Right ventricle myocardium superior (tissue), 1 donor: ENCODE data around the gene SMYD3. TPM values are rescaled to one million over a fixed set of nuclear protein-coding genes. Genes with fewer than 3 reads are reported as not detected.
"Not testable (repeated sequence)": the region's sequence is repeated elsewhere in the genome, so short reads cannot be mapped to it uniquely, and the experiment has no call there.

Source experiments
- ATAC-seq: fragments of 200-7000 bp; cut with Tn5 transposase; one replicate; pipeline ENCODE4 v1.9.1; 2020; ENCODE audit warnings: mild to moderate bottlenecking; ENCODE audit not compliant: poor library complexity
- DNase-seq: peaks from one replicate; pipeline ENCODE4 v3.0.0-alpha.2; 2020
- intact Hi-C: fragments of 100-400 bp; cut with DNase I; formaldehyde crosslinking; loops from one replicate; pipeline ENCODE4 v1.11.2; 2022
- total RNA-seq: library from RNA; stranded (reverse); fragmentation: NEBNext Ultra II Directional; extraction: Animal tissue kit (Norgen Biotek cat#: 25700); gene quantifications from one replicate; pipeline ENCODE4 v1.2.1, GENCODE V29; 2021
- donor health status: DM: no; HTN: yes; CAD: no; lungs with severe emphysema.

Gene SMYD3
- total RNA-seq, 1 donor from 2014 or later: 9.4 TPM

DNA sequence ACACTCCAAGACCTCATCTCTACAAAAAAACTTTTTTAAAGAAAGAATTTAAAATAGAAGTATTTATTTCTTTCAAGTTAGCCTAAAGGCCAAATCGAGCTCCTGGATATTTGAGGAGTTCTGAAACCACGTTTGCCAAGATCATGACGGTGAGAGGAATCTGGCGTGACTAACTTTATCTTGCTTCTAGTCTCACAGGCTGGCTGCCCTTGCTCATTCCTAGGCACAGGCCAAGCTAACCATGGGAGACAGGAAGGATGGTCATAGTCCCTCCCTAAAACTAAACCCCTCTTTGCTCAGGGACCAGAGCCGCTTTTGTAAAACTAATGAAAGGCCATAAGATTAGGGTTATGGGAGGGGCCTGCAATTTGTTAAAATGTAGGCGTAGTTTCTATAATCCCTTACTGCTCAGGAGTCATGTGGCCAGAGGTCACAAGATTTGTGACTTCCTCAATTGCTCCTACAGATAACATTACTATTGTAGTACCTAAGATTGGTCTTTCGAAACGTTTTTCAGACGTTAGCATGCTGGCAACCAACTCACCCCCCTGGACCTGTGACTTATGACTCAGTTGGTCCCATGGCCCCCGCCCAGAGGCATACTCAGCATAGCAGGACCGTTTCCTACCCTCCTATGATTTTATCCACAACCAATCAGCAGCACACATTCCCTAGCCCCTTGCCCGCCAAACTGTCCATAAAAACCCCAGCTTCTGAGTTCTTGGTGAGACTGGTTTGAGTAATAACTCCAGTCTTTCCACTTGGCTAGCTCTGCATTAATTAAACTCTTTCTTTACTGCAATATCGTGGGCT lies 425.0 kb downstream of the SMYD3 start:
- intact Hi-C loops: no loop called here
- DNase-seq (no peak), ATAC-seq (no peak)

DNA sequence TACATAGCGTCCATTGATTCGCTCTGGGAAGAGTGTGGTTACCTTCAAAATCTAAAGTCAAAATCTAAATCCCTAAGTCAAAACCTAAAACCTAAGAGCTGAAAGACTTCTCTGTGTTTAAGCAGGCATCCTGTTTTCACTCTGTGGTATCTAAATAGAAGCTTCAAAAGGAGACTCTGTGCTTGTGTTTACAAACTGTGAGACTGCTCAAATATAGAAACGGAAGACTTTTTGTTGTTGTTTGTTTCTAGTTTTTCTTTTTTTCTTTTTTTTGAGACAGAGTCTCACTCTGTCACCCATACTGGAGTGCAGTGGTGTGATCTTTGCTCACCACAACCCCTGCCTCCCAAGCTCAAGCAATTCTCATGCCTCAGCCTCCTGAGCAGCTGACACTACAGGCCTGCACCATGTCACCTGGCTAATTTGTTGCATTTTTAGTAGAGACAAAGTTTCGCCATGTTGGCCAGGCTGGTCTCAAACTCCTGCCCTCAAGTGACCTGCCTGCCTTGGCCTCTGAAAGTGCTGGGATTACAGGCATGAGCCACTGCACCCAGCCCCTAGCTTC lies 425.9 kb downstream of the SMYD3 start:
- DNase-seq (no peak), ATAC-seq (no peak)
- intact Hi-C loops: no loop called here

DNA sequence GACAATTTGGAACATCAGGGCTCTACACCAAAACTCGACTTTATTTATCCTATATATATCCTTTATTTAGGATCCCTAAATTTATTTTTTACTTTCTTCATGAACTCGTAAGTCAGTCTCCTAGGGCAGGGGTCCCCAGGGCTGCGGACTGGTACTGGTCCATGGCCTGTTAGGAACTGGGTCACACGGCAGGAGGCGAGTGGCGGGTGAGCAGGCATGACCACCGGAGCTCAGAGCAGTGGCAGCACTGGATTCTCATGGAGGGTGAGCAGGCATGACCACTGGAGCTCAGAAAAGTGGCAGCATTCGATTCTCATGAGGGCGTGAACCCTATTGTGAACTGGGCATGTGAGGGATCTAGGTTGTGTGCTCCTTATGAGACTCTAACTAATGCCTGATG lies 427.0 kb downstream of the SMYD3 start:
- no peak for ATAC-seq
- DNase-seq: no peak
- intact Hi-C loops: no loop called here

DNA sequence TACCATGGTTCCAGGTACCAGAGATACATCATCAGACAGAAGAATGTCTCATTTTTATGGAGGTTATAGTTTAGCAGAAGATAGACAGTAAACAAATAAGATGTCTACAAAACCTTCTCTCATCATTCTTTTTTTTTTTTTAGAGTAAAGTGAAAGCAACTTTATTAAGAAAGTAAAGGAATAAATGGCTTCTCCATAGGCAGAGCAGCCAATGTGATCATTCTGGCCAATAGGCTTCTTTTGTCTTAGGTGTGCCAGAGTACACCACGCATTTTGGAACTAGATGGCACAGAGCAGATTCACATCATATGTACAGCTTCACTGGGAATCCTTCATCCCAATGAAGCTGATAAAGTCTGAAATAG lies 428.2 kb downstream of the SMYD3 start:
- intact Hi-C loops: no loop called here
- no peak for ATAC-seq
- DNase-seq: no peak

DNA sequence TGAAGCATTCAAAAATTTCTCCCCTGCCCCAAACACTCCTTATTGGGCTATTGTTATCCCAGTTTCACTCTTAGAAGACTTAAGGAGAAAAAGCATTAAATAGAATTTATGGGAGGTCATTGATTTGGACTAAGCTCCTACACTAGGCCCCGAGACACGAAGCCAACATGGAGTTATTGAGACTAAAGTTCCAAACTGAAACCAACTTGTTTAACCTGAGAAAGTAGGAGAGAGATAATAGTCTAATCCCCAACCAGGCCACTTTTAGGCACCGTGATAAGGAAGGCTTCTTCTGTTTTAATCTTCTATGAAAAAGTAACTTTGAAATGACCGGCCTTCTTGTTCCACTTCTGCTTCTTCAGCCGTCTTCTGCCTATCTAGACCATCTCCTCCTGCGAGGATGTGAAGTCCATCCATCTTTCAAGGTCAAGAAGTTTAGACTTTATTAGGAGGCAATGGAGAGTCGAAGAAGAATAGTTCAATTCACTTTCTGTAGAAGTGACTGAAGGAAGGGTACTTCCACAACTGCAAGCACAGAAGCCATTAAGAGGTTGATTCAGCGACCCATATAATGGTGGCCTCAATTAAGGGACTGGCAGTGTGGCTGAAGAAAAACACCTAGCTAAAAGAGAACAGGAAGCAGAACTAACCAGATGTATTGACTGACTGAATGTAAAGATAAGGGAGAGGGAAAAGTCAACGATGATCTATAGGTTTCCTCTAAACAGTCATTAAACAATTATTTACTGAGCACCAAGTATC lies 428.8 kb downstream of the SMYD3 start:
- intact Hi-C loops: no loop called here
- no peak for DNase-seq
- ATAC-seq: no peak

DNA sequence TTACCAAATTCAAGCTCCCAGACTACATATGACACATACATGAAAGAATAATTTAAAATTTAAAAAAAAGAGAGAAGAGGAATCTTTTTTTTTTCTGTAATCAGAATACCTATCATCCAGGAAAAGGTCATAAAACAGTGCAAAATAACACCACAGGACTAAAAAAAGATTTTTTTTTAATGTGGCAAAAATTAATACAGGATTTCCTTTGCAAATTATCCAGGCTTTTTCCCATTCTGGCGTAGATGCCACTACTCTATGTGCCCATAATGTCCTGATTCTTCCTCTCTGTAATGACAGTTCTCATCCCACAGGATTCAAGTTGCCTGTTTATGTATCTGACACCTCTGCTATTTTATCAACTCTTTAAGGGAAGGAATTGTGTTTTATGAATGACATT lies 429.6 kb downstream of the SMYD3 start:
- intact Hi-C loops: no loop called here
- ATAC-seq: no peak
- DNase-seq: no peak

DNA sequence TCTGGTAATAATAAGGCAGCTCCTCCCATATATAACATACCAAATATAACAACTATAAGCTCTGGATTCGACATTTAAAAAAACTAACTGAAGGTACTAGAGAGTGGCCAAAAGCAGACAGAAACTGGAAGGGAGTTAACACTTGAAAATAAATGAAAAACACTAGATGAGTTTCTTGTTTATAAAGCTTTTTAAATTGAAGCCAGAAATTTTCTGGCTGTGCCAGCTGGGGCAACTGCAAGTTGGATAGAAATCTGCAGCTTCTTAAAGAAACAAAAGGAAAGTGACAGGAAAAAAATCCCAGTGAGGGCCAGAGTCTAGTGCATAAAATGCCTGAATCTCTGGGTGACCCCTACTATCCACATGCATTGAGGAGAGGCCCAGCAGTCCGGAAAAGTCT lies 432.7 kb downstream of the SMYD3 start:
- intact Hi-C loops: no loop called here
- ATAC-seq (no peak), DNase-seq (no peak)

DNA sequence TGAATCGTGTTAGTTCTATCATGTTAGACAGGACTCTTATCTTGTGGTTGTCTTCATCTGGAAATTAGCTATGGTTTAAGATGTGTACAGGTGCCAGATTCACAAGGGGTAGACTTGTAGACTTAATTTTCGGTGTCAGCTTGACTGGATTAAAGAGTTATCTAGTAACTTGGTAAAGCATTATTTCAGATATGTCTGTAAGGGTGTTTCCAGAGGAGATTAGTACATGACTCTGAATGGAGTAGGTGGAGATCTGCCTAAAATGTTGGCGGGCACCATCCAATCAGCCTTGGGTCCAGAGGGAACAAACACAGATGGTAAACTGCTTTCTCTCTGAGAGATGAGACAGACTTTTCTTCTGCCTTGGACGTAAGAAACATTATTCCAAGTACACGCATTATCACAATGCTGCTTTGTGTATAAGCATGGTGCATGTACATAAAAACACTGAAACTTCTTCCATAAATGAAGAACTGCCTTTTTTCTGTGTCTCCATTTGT lies 434.6 kb downstream of the SMYD3 start:
- intact Hi-C loops: no loop called here
- ATAC-seq (no peak), DNase-seq (no peak)

DNA sequence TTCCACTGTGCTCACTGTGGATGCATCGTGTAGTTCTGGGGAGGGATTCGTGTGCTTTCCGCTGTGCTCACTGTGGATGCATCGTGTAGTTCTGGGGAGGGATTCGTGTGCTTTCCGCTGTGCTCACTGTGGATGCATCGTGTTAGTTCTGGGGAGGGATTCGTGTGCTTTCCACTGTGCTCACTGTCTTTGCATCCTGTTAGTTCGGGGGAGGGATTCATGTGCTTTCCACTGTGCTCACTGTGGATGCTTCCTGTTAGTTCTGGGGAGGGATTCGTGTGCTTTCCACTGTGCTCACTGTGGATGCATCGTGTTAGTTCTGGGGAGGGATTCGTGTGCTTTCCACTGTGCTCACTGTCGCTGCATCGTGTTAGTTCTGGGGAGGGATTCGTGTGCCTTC lies 435.1 kb downstream of the SMYD3 start:
- intact Hi-C loops, ATAC-seq, DNase-seq: not testable (repeated sequence)

DNA sequence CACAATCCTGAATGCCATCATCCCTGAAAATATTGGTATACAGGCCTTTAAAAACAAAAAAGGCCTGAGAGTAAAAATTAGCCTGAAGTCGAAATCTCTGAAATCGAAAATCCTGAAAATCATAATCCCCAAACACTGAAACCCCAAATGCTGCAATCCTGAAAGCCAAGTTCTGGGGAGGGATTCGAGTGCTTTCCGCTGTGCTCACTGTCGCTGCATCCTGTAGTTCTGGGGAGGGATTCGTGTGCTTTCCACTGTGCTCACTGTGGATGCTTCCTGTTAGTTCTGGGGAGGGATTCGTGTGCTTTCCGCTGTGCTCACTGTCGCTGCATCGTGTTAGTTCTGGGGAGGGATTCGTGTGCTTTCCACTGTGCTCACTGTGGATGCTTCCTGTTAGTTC lies 435.5 kb downstream of the SMYD3 start:
- intact Hi-C loops, ATAC-seq, DNase-seq: not testable (repeated sequence)

DNA sequence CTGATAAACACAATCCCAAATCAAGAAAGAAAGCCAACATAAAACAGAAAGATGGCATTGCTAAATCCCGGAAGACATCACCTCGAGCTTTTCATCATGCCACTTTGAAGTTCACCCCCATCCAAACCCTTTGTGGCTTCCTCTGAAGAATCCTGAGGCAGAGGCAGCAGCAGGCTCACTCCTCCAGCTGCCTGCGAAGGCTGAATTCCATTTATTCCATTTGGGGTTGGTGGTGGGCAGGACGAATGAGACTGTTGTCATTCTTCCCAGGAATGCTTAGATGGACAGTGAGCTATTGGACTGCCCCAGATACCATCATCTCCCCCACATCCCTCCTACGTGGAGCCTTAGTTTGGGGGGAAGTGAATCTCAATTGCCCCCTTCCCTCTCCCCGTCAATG lies 437.5 kb downstream of the SMYD3 start:
- ATAC-seq (no peak), DNase-seq (no peak)
- intact Hi-C loops: no loop called here

DNA sequence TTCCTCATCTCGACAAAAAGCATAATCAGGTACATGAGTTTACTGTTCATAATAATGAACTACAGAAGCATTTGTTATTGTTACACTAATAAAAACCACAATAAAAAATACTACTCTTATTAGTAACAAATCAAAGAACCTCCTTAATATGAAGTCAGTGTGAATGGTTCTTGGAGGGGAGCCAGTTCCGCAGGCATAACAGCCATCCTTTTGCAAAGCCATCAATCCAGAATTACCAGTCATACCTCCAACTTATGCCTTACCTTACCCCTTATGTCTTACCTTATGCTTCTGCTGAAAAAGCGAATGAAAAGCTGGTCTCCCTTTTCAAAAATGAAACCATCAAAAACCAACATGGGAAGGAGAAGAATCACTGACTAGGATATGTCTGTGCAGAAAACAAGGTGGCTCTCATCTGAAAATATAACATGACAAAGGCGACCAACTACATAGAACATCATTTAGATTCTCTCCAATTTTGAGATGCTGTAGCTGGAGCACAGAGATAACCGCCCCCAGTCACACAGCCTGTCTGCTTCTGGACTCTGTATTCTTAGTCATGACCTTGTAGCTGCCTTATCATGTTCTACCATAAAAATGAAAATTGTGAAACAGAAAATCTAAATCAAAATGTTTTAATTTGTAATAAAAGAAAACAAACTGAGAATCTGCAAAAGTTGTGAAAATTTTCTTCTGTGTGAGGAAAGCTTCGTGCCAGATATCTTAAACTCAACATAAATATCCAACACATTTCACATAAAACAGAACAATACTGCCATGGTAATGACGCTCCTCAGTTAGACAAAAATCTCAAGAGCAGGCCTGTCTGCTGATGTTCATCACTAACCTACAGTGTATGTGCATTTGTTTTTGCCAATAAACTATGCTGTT lies 438.2 kb downstream of the SMYD3 start:
- intact Hi-C loops: no loop called here
- ATAC-seq: no peak
- DNase-seq: no peak

DNA sequence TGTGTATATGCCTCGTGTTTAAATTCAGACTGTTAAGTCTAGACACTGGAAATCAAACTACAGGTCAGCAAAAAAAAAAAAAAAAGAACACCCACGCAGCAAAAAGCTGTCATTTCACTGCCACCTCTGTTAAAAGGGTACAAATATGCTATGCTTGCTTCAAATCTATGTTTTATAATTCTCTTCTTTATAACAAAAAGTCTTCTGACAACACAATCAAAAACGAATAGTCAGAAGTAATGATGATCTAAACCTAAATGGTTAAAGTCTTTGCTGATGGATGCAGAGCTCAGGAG lies 438.9 kb downstream of the SMYD3 start:
- intact Hi-C loops: no loop called here
- DNase-seq (no peak), ATAC-seq (no peak)

DNA sequence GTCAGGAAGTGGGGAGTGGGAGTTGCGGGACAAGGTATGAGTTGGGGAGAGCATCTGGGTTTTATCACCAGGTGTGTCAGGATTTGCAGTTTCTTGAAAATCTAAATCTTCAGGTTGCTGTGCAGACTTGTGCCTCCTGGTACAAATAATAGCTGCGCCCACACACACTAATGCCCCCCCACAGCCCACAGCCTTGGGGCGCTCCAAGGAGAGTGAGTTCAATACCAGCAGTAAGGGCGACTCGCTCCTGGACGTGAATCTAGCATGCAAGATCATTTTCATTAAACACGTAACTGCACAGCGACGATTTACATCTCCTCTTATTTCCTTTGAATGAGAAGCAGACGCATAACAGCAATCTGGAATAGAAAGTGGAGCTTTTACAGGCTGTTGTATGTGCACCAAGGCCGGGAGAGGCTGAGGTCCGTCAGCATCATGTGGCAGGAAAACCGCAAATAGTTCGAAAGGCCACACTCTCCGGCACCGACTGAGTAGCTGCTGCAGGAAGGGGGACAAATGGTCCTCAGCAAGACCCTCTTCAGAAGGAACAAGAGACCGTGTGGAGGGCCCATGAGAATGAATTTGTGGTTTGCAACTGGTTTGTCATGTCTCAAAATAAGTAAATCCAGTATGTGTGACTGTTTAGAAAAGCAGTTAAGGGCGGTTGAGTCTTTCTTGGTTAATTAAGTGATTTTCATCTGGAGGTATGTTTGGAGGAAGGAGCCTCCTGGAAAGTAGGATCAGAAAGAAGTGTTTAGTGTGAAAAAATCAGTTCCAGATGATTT lies 439.5 kb downstream of the SMYD3 start:
- DNase-seq: no peak
- intact Hi-C loops: no loop called here
- ATAC-seq: no peak

DNA sequence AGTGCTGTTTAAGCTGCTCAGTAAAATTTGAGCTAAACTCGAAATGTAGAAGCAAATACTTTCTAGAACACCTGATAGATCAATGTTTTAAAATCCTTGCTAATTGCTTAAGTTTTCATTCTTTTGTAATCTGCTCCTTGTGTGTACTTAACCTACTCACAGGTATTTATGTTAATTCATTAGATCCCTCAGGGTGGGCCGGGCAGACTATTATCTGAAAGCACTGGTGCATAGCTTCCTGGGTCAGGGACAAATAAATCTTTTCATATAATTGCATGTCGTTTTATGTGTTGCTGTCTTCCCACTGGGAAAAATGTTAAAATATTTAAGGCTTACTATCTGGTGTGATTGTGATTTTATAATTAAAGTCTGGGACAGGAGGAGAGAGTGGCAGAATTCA lies 440.5 kb downstream of the SMYD3 start:
- intact Hi-C loops: no loop called here
- DNase-seq: no peak
- ATAC-seq: no peak

DNA sequence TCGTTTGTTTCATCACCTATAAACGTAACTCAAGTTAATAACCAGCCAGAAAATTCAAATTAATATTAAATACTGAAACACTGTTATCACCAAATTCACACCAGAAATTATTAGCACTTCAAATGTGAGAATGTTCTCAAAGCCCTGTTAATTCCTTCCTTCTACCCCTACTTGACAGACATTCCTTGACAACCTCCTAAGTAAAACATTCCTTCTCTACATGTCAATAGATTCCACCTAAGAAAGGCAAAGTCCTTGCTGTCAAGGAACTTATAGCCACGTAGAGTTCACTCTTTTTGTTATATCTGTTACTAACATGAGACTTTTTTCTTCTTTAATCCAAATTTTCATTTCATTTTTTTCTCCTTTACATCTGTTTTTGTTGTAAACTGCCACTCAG lies 441.5 kb downstream of the SMYD3 start:
- no peak for DNase-seq
- intact Hi-C loops: no loop called here
- ATAC-seq: no peak

DNA sequence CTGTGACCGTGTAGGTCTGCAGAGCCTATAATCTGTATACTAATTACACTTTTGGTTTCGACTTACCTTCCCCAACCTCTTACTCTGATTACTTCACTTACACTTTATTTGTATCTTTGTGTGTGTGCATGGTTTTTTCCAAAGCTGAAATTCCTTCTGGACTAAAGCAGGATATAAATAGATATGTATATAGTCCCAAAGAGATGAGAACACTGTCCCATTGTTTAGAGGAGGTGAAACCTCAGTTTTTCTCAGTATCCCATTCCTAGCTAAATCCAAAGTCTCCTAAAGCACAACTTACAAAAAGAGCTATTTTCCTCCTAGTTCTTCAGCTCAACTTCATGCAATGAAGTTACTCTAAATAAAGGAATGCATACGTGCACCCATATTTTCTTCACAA lies 442.2 kb downstream of the SMYD3 start:
- intact Hi-C loops: no loop called here
- DNase-seq (no peak), ATAC-seq (no peak)

DNA sequence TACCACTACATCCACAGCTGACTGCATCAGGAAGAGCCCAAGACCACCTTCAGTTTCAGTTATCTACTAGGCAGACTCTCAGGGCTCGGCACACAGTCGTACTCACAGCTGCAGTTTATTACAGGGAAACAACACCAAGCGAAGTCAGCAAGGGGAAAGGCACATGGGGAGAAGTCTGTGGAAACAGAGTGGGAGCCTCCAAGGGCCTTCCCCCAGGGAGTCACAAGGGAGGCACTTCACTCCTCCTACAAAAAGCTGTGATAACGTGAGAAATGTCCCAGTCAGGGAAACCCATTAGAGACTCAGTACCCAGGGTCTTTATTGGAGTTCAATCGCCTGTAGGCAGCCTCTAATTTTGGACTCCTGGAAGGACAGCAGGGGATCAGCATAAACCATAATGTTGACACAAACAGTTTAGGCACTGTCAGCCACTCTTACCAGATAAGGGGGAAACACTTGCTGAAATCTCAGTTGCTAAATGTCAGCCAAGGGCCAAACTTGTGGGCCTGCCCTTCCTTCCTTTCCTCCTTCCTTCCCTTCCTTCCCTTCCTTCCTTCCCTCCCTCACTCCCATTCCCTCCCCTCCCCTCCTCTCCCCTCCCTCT lies 444.0 kb downstream of the SMYD3 start:
- DNase-seq (no peak), ATAC-seq (peak; percentile 39)
- intact Hi-C loops: no loop called here
